NCI-H510A treated with DMSO at 0.1 percent for 48 hours (cell line): ENCODE measurements around the gene LCMT2.

Source experiments
- DNase-seq: peaks from one replicate; lab custom pipeline; 2025; lab: John Stamatoyannopoulos, UW

The LCMT2 gene

GRCh38 chr15:43329960-43330779 is at the start of gene LCMT2:
LCMT2 (minus strand) TSS chr15:43330573; CDS start chr15:43330489, 84 bp downstream.
- DNase-seq, result peak; percentile 71

DNA sequence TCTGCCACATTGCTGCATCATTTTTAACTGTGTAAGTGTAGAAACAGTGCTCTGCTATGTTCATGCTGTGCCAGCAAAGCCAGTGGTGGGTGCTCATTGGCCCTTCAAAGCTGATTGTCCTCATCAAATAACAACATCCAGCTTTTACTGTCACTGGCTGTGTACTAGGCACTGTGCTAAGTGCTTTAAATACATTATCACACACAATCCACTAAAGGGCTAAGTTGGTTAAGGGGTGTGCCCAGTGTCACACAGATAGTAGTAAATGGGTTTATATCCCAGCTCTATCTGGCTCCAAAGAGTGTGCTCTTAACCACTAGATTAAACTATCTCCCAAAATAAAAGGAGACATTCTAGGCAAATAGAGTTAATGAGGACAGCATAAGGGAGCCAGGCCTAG is 48.2 kb upstream of the LCMT2 start:
- DNase-seq, result no peak

GRCh38 chr15:43376017-43376705 is 45.8 kb upstream of the LCMT2 start:
- peak; percentile 29 for DNase-seq

DNA sequence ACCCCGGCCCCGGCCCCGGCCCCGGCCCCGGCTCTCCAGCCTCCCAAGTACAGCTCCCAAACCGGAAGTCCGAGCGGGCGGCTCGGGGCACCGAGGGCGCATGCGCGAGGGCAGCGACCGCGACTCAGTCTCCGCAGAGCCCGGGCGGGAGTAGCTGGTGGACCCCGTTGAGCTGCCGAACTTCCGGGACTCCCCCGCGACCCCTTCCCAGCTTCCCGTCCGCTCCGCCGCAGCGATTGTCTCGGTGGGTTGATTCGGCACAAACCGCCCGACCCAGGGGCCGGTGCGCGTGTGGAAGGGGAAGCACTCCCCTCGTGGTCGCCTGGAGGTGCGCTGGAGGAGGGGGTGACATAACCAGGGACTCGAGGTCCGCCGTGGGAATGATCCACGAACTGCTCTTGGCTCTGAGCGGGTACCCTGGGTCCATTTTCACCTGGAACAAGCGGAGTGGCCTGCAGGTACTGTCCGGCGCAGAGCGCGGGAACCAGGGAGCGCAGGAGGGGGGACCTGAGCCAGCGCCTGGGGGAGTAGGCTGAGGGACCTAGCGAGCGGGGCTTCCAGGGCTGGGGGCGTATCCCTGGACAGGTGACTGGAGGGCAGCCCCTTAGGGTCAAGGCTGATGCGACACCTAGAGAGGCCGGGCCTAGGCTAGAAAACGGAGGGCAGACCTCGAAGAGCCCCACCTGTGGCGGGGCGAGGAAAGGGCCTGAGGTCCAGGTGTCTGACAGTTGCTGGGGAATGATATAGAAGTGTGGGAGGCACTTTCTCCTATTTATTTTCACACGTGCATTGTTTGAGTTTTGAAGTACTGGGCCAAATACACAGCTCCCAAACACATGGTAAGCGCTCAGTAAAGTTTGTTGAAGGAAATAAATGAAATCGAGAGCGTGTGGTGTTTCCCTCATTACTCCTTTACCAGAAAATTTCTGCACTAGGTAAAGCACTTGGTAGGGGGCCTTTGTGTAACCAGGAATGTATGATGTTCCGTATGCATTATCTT is 40.9 kb upstream of the LCMT2 start, which contains the start of the genes TUBGCP4 and ZSCAN29:
TSS of gene TUBGCP4 (plus strand) at position 127 of the 1,000 bp plus-strand sequence. CDS start at position 381, 254 bp downstream.
TSS of gene ZSCAN29 (minus strand) at position 69 of the 1,000 bp plus-strand sequence. CDS start 1,130 bp downstream, outside the sequence.
- peak; percentile 66 for DNase-seq

- DNase-seq, result no peak
These were observed 40.1 kb upstream of the LCMT2 start for GRCh38 chr15:43370310-43370974.

GRCh38 chr15:43361313-43361903 is 31.0 kb upstream of the LCMT2 start:
- no peak for DNase-seq

GRCh38 chr15:43360821-43361220 is 30.4 kb upstream of the LCMT2 start:
- DNase-seq, result no peak

DNA sequence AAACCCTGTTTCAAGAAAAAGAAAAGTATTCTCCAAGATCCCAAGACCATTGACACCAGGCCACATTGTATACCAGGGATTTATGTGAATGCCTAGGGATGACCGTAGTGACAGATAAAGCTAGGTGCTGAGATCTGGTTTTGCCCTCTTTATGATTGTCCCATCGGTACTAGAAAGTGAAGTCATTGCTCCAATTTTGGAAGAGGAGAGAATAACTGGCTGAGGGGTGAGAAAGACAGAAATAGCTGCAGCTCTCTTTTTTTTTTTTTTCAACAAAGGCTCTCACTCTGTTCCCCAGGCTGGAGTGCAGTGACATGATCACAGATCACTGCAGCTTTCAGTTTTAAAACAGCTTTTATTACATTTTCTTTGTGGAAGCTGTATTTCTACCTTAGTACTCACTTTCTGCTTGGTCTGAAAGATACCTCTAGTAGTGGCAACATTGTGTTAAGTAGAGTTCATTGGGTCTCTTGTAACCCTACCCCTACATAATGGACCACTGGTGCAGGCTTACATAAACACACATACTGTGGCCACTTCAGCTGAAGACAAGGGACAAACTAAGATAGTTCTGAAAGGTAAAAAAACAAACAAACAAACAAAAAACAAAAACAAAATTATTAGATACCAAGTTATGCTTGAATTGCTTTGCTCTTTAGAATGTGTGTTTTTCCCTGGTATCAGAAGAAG is 22.5 kb upstream of the LCMT2 start:
- DNase-seq, result no peak

GRCh38 chr15:43347114-43347513 is 16.7 kb upstream of the LCMT2 start:
- no peak for DNase-seq

- no peak for DNase-seq
These were observed 15.9 kb upstream of the LCMT2 start for GRCh38 chr15:43346305-43346704.

GRCh38 chr15:43330780-43331087 is 361 bp upstream of the LCMT2 start:
- no peak for DNase-seq

DNA sequence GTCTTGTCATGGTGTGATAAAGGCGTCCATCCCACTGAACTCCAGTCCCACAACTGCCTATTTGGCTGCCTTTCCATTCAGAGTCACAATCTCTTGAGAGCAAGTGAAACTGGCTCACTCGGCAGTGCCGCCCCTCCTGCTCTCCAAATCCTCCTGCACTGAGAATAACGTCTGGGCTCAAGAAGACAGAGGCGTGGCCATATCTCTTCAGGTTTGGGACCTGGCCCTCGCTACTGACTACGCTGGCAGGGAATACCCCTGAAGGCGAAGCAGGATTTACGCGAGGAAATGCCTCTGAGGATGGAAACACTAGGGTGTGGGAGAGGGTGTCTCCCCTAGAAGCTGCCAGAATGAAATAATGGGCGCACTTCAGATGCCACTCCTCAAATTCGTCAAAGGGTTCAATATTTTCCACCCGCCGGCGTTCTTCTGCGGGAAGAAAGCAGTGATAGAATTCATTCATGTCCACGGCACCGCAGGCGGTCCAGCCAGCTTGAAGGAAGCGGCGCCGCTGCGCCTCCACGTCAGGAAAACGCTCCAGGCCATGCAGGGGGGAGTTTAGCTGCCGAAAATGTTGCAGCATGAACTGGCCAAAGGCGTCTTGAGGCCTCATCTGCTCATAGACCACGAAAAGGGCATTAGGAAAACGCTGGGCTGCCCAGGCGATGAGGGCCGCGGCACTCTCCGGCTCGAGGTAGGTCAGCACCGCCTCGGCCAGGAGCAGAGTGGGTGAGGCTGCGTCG is 985 bp downstream of the LCMT2 start:
- no peak for DNase-seq

DNA sequence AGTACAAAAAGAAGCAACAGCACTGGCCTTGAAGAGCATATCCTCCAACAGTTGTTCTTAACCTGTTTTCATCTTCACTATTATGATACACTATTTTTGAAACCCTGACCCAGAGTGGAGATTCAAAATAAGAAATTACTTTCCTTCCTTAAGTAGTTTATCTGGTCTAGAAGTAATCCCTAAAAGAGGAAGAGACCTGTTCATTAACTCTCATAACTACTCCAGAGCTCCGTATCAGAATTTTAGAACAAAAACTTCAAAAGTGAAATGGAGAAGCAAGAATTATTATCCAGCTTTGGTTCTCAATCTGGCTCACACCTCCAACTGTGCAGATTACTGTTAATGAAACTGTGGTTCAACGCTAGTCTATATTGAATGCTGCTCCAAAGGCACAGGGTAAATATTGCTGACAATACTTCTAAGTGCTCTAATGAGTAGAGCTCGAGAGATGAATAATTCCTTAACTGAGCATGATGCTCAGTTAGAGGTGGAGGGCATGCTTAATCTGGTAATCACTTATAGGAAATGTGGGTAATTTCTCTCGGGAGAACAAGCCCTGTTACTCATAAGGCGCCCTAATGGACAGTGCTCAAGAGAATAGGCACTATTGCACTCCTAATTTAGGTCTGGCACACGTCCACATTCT is 5.2 kb downstream of the LCMT2 start:
- DNase-seq, result no peak

DNA sequence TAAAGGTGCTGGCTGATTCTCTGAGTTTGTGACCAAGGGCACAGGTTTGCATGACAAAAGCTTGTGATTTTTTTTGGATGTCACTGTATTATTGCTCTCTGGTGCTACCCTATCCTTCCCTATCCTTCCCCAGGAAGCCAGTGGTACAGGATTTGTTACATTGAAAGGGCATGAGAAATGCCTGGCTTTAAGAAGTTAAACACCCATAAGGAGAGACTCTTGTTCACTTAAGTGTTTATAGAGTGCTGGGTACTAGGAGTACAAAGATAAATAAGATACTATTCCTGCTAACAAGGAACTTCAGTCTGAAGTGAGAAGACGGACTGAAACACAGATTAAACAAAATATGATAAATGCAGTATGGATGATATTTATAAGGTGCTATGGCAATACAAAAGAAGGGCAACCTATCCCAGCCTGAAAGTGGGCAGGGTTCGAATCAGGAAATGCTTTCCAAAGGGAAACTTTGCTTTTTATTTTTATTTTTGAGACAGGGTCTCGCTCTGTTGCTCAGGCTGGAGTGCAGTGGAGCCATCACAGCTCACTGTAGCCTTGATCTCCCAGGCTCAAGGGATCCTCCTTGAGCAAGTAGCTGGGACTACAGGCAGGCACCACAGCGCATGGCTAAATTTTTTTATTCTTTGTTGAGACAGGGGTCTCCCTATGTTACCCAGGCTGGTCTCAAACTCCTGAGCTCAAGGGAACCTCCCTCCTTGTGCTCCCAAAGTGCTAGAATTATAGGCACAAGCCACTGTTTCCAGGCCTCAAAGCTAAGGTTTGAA is 11.2 kb downstream of the LCMT2 start:
- no peak for DNase-seq

DNA sequence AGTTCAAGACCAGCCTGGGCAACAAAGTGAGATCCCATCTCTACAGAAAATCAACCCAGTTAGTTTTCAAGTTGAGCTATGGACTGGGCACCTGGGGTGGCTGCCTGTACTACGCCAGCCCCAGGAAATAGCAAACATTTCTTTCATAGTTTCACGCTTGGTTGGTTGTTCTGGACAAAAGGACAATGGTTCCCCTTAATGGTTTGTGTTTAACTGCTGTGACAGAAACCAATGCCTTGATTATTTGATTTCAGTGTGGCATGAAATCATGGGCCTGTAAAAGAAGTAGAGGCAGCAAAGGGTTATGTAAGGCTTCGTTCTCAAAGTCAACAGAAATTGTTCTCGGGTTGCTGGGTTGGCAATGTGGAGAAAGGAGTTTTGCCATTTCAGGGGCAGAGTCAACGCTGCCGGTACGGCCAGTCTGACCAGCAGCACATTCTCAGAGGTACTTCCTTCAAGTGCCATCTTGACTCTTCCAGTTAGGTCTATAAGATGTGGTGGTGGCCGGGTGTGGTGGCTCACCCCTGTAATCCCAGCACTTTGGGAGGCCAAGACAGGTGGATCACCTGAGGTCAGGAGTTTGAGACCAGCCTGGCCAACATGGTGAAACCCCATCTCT is 12.7 kb downstream of the LCMT2 start:
- no peak for DNase-seq

DNA sequence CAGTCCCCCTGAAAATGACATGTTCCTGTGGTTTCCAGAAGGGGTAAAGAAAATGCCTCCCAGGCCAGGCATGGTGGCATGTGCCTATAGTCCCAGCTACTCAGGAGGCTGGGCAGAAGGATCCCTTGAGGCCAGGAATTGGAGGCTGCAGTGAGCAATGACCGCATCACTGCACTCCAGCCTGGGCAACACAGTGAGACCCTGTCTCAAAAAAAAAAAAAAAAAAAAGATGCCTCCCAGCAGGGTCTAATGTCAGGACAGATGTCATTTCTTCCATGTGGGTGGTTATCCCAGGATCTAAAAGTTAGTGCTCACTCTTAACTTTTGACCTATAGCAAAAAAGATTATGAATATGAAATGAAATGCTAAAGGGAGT is 13.4 kb downstream of the LCMT2 start:
- no peak for DNase-seq

DNA sequence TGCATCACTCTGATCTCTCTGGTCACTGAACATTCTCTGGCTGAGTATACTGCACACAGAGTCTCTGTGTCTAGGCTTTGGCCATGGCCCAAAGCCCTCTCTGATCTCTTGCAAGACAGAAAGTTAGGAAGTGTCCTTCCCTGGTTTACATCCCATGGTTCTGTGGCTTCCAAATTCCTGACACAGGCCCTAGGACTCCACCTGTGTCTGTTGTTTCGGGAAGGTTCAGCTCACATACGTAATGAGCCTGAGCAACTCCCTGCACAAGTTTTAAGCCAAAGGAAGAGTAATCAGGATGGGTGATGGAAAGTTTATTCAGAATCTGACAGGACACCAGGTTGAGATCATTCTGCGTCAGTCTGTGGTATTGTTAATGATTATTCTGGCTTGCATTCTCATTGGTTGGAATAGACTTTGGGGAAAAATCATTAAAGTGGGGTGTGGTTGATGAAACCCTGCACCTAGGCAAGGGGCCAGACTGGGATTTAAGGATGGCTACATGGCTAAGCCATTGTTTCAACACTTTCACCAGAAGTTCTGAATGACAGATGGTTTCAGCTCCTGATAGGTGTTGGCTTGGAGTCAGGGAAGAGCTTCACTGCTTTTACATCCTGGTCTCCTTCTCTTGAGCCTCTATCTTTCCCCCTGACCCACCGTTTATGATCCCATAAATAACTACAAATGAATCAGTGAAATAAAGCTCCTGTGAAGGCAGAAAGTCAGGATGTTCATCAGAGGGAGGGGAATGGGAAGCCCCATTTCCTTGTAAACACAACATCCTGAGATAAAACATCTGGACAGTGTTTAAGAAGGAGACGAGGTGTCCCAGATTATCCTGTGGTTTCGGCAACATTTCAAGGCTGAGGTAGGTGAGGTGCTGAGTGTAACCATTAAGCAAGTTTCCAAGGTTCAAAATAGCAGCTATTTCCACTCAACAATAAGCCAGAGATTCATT is 14.1 kb downstream of the LCMT2 start:
- no peak for DNase-seq
